ENCODE measurements around the gene ARHGEF4. TPM values are rescaled to one million over a fixed set of nuclear protein-coding genes. Genes with fewer than 3 reads are reported as not detected.

Gene ARHGEF4
- total RNA-seq, 1 experiment from 2014 or later = 20.0 TPM

- no peaks in the 10 kb centered on the region for H3K9me3 ChIP-seq (ENCODE audit: insufficient read depth, low read depth)
- intact Hi-C loops (cut with micrococcal nuclease; ENCODE audit: unreplicated experiment) = no loop called here
- no peaks in the 10 kb centered on the region for H3K79me2 ChIP-seq (ENCODE audit: low read depth)
- H3K4me1 ChIP-seq (replicated peaks; ENCODE audit: insufficient read depth) = no peaks in the 10 kb centered on the region
- no peak for DNase-seq
- ChIA-PET POLR2A (ENCODE audit: unreplicated experiment) (no interaction called here), CTCF (no interaction called here)
- H3K4me3 ChIP-seq = no peak overlapping the region
- no peak overlapping the region for H3K4me2 ChIP-seq
- no peaks in the 10 kb centered on the region for H4K20me1 ChIP-seq (ENCODE audit: insufficient read depth)
- BruUV-seq (replicated peaks) = no TSS peak
- no peak overlapping the region for H3K27ac ChIP-seq
- H2AFZ ChIP-seq = no peak overlapping the region
- TF ChIP-seq EZH2 (IDR thresholded peaks at IDR 0.05; ENCODE audit: low read depth) = no peak
- TF ChIP-seq, protein P1, sequence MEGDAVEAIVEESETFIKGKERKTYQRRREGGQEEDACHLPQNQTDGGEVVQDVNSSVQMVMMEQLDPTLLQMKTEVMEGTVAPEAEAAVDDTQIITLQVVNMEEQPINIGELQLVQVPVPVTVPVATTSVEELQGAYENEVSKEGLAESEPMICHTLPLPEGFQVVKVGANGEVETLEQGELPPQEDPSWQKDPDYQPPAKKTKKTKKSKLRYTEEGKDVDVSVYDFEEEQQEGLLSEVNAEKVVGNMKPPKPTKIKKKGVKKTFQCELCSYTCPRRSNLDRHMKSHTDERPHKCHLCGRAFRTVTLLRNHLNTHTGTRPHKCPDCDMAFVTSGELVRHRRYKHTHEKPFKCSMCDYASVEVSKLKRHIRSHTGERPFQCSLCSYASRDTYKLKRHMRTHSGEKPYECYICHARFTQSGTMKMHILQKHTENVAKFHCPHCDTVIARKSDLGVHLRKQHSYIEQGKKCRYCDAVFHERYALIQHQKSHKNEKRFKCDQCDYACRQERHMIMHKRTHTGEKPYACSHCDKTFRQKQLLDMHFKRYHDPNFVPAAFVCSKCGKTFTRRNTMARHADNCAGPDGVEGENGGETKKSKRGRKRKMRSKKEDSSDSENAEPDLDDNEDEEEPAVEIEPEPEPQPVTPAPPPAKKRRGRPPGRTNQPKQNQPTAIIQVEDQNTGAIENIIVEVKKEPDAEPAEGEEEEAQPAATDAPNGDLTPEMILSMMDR (conservative IDR thresholded peaks at IDR 0.05) = no peak
- H3K9me2 ChIP-seq (ENCODE audit: insufficient read depth) = no peaks in the 10 kb centered on the region
- H3K27me3 ChIP-seq (ENCODE audit: insufficient read depth, low read depth) = no peaks in the 10 kb centered on the region
- no peaks in the 10 kb centered on the region for H3K36me3 ChIP-seq (ENCODE audit: low read depth)
- H3F3A ChIP-seq (ENCODE audit: insufficient read depth, low read depth) = no peaks in the 10 kb centered on the region
Observed at GRCh38 chr2:130871843-130872740, 35.4 kb downstream of the ARHGEF4 start.

DNA sequence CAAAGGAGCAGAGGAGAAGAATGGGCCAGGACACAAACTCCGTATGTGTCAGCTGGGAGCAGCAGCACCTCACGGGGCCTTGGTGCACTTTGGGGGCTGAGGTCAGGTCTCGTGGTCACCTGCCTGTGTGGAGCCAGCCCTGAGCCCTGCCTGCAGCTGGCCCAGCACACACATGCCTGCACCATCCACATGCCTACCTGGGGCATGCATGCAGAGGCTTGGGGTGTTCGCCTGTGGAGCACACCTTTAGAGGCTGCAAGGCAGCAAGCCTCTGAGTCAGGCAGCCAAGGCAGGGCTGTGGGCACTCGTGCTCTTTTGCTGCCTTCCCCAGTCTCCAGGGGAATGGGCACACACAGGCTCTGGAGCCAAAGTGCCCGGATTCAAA, 36.0 kb downstream of the ARHGEF4 start:
- Histone ChIP-seq H2AFZ (no peak overlapping the region), H3K4me3 (no peak overlapping the region), H3K9me2 (ENCODE audit: insufficient read depth) (no peaks in the 10 kb centered on the region), H3F3A (ENCODE audit: insufficient read depth, low read depth) (no peaks in the 10 kb centered on the region), H3K36me3 (ENCODE audit: low read depth) (no peaks in the 10 kb centered on the region), H3K9me3 (ENCODE audit: insufficient read depth, low read depth) (no peaks in the 10 kb centered on the region), H3K4me2 (no peak overlapping the region), H3K79me2 (ENCODE audit: low read depth) (no peaks in the 10 kb centered on the region), H4K20me1 (ENCODE audit: insufficient read depth) (no peaks in the 10 kb centered on the region), H3K27ac (no peak overlapping the region), H3K4me1 (replicated peaks; ENCODE audit: insufficient read depth) (no peaks in the 10 kb centered on the region), H3K27me3 (ENCODE audit: insufficient read depth, low read depth) (no peaks in the 10 kb centered on the region)
- ChIA-PET CTCF (no interaction called here), POLR2A (ENCODE audit: unreplicated experiment) (no interaction called here)
- DNase-seq = no peak
- intact Hi-C loops (cut with micrococcal nuclease; ENCODE audit: unreplicated experiment) = loop anchor here (1.0 kb wide), 2 partner anchors 48 to 74 kb away; no protein-coding TSS in a partner anchor
- no TSS peak for BruUV-seq (replicated peaks)
- TF ChIP-seq, protein P1 (conservative IDR thresholded peaks at IDR 0.05) = no peak

DNA sequence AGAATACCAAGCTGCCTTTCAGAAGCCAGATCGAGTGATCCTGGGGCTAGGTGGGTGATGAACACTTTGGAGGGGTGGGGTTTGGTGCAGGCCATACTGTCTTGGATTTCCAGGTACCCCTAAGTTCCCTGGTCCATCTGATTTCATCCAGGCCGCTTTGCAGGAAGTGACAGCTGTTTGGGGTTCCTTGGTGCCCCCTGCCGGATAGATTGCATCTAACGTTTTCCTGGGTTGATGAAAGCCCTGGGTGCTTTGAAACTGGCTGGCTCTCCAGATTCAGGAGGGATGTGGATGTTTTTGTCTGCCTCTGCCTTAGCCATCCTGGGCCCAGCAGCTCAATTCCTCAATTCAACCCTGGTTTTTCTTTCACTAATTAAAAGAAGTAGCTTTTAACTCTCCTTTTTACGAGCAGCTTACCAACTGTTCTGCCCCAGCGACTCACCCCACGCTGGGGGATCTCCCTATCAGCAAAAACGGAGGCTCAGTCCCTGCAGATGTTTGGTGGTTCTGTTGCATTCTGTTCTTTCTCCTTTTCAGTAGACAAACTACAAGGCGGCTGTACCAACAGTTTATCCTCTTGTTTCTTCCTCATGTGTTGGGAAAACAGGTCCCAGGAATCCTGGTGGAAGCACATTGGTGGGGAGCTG, 37.1 kb downstream of the ARHGEF4 start:
- peak; percentile 53 to 68 for DNase-seq
- Histone ChIP-seq H4K20me1 (ENCODE audit: insufficient read depth) (no peaks in the 10 kb centered on the region), H3K4me3 (no peak overlapping the region), H3K9me3 (ENCODE audit: insufficient read depth, low read depth) (no peaks in the 10 kb centered on the region), H3K27me3 (ENCODE audit: insufficient read depth, low read depth) (no peaks in the 10 kb centered on the region), H3K4me2 (no peak overlapping the region), H2AFZ (no peak overlapping the region), H3K4me1 (replicated peaks; ENCODE audit: insufficient read depth) (no peaks in the 10 kb centered on the region), H3K36me3 (ENCODE audit: low read depth) (no peaks in the 10 kb centered on the region), H3K27ac (no peak overlapping the region), H3F3A (ENCODE audit: insufficient read depth, low read depth) (no peaks in the 10 kb centered on the region), H3K9me2 (ENCODE audit: insufficient read depth) (no peaks in the 10 kb centered on the region), H3K79me2 (ENCODE audit: low read depth) (no peaks in the 10 kb centered on the region)
- intact Hi-C loops (cut with micrococcal nuclease; ENCODE audit: unreplicated experiment) = loop anchor here (1.0 kb wide), 2 partner anchors 46 to 76 kb away; no protein-coding TSS in a partner anchor
- TF ChIP-seq EZH2 (IDR thresholded peaks at IDR 0.05; ENCODE audit: low read depth) = no peak
- TF ChIP-seq, protein P1 (conservative IDR thresholded peaks at IDR 0.05) = peak; percentile 80
- no TSS peak for BruUV-seq (replicated peaks)
- ChIA-PET POLR2A (ENCODE audit: unreplicated experiment) (no interaction called here), CTCF (interaction anchor here (0.7 to 1.2 kb wide), 3 partner anchors 17 to 76 kb away, joined by 3 to 5 read pairs (median 5); no protein-coding TSS in a partner anchor)
